Keratinocyte (primary cell): ENCODE results near the gene TTC3. TPM values are rescaled to one million over a fixed set of nuclear protein-coding genes. Genes with fewer than 3 reads are reported as not detected.
"Not testable (repeated sequence)": the region's sequence is repeated elsewhere in the genome, so short reads cannot be mapped to it uniquely, and the experiment has no call there.

Source experiments
- DNase-seq: peaks from one replicate; pipeline ENCODE4 v3.0.0-alpha.2; 2011; ENCODE audit warnings: low read depth, missing footprints, low spot score
- FAIRE-seq: peaks from 2 replicates; lab custom pipeline; 2011; peaks lifted over from hg19 to GRCh38; lab: Jason Lieb, UNC
- H2AFZ ChIP-seq: 2 replicates; pipeline ENCODE4 v1.6.0; 2012; ENCODE audit warnings: low read length, control low read depth, inconsistent platforms; ENCODE audit not compliant: control insufficient read depth
- H3K27ac ChIP-seq: 2 replicates; pipeline ENCODE4 v1.5.1; 2011; ENCODE audit warnings: low read length; ENCODE audit not compliant: control insufficient read depth, insufficient read depth
- H3K27me3 ChIP-seq: 3 replicates; pipeline ENCODE4 v1.6.0; 2011; ENCODE audit warnings: low read length; ENCODE audit not compliant: control insufficient read depth, insufficient read depth; ENCODE audit errors: extremely low read depth
- H3K36me3 ChIP-seq, 2 experiments: 2 replicates in 1 of 2; 3 replicates in 1 of 2; pipeline ENCODE4 v1.5.1; 2011; ENCODE audit warnings: low read length in 2 of 2, mild to moderate bottlenecking in 1 of 2; ENCODE audit not compliant: control insufficient read depth in 2 of 2, insufficient read depth in 2 of 2; ENCODE audit errors: extremely low read depth in 1 of 2
- H3K4me1 ChIP-seq: 3 replicates; pipeline ENCODE4 v1.5.1; 2011; ENCODE audit warnings: low read length; ENCODE audit not compliant: control insufficient read depth, insufficient read depth; ENCODE audit errors: extremely low read depth
- H3K4me2 ChIP-seq: 3 replicates; pipeline ENCODE4 v1.6.0; 2011; ENCODE audit warnings: low read depth, low read length; ENCODE audit not compliant: control insufficient read depth, insufficient read depth; ENCODE audit errors: extremely low read depth
- H3K4me3 ChIP-seq, 3 experiments: fragments of 200-600 bp in 1 of 3; sonication (generic) in 1 of 3; 2 replicates in 2 of 3; 3 replicates in 1 of 3; pipeline ENCODE4 v1.5.1; 2011 to 2016; ENCODE audit warnings: low read length in 3 of 3, mild to moderate bottlenecking in 3 of 3, control low read depth in 2 of 3, inconsistent platforms in 1 of 3, low read depth in 1 of 3, mixed read lengths in 1 of 3, mixed run types in 1 of 3, moderate library complexity in 1 of 3; ENCODE audit not compliant: control insufficient read depth in 2 of 3, insufficient read depth in 2 of 3; ENCODE audit errors: extremely low read depth in 1 of 3
- H3K79me2 ChIP-seq: 2 replicates; pipeline ENCODE4 v1.6.0; 2012; ENCODE audit warnings: low read length; ENCODE audit not compliant: control insufficient read depth, insufficient read depth
- H3K9ac ChIP-seq: 3 replicates; pipeline ENCODE4 v1.6.0; 2011; ENCODE audit warnings: low read length; ENCODE audit not compliant: control insufficient read depth, insufficient read depth; ENCODE audit errors: extremely low read depth
- H3K9me1 ChIP-seq: 3 replicates; pipeline ENCODE4 v1.6.0; 2011; ENCODE audit warnings: low read length; ENCODE audit not compliant: control insufficient read depth, insufficient read depth; ENCODE audit errors: extremely low read depth
- H3K9me3 ChIP-seq: 2 replicates; pipeline ENCODE4 v1.5.1; 2012; ENCODE audit warnings: low read depth, low read length; ENCODE audit not compliant: control insufficient read depth
- H4K20me1 ChIP-seq: 3 replicates; pipeline ENCODE4 v1.6.0; 2011; ENCODE audit warnings: low read length; ENCODE audit not compliant: control insufficient read depth, insufficient read depth; ENCODE audit errors: extremely low read depth
- EZH2 ChIP-seq: IDR thresholded peaks from one replicate; pipeline ENCODE4 v1.6.1; 2012; ENCODE audit warnings: inconsistent platforms, mild to moderate bottlenecking, low read length, moderate library complexity
- dilution Hi-C: fragments of 300-500 bp; cut with MboI; formaldehyde crosslinking; loops from one replicate; pipeline ENCODE4 v1.7.0; 2020; ENCODE audit warnings: low sequenced_read_pairs; ENCODE audit not compliant: extremely low pct_ligation_motif_present
- polyA plus RNA-seq, 5 experiments: library from polyadenylated mRNA; depleted of rRNA in 3 of 5; stranded (reverse) in 3 of 5; stranded (forward) in 1 of 5; unstranded in 1 of 5; fragments of >200 nt; gene quantifications; 1 replicate in 1 of 5; 2 replicates in 3 of 5; 3 replicates in 1 of 5; pipeline versions ENCODE4 v1.2.1 to v1.2.3, GENCODE V29; 2011 to 2012; ENCODE audit warnings: missing spikeins in 2 of 5, low read depth in 1 of 5, low replicate concordance in 1 of 5
- TF ChIP-seq, protein P1 (sequence below), 3 experiments: IDR thresholded peaks in 1 of 3; conservative IDR thresholded peaks in 1 of 3; optimal IDR thresholded peaks in 1 of 3; 2 replicates in 2 of 3; 3 replicates in 1 of 3; pipeline versions ENCODE3 to v1.5.1; 2011; ENCODE audit warnings: low read length in 3 of 3, mild to moderate bottlenecking in 3 of 3, moderate library complexity in 2 of 3, control low read depth in 1 of 3, inconsistent platforms in 1 of 3; ENCODE audit not compliant: insufficient read depth in 2 of 3; ENCODE audit errors: extremely low read depth in 1 of 3

The TTC3 gene
- polyA plus RNA-seq, 1 donor (not counting 4 experiments of a cell fraction or from before 2014, with no cell fraction given): 38.5 TPM

DNA sequence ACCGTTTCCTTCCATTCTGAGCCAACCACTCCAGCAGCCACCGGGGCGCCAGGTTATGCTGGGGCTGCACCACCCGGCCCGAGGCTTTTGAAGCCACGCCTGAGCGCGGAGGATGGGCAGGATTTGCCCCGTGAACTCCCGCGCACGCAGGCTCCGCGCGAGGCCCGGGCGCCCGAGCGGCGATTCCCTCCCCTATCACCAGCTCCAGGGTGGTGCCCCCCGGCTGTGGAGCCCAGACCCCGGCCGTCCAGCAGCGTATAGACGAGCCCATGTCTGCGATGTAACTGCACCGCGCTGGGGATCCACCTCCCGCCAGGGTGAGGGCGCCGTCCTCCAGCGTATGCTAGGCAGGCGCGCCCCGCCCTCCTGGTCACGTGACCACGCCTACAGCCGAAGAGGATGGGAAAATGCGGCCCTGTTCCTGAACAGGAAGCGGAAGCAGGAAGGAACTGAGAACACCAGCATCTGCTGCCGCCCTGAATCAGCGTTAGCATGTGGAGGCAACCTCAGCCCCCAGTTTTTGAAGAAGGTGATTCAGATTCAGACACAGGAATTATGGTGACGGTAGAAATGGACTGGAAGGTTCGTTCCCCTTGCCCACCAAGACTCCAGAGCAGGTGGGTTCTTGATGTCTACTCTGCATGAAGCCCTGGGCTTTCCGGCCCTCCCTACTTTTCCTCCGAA, 148.1 kb downstream of the TTC3 start:
- H3K79me2 ChIP-seq: no peaks in the 10 kb centered on the region
- H3K27ac ChIP-seq: peak overlapping the region; percentile 56
- H3K4me1 ChIP-seq: peaks cover 14% of the 10 kb centered on the region
- H3K9me3 ChIP-seq: no peaks in the 10 kb centered on the region
- DNase-seq (peak; percentile 81), FAIRE-seq (no peak)
- H3K27me3 ChIP-seq: no peaks in the 10 kb centered on the region
- H3K36me3 ChIP-seq: peaks cover 12 to 15% of the 10 kb centered on the region in 2 experiments
- H3K4me3 ChIP-seq: peak overlapping the region; percentile 38 to 79 (median 63)
- H3K9me1 ChIP-seq: no peaks in the 10 kb centered on the region
- TF ChIP-seq, protein P1, sequence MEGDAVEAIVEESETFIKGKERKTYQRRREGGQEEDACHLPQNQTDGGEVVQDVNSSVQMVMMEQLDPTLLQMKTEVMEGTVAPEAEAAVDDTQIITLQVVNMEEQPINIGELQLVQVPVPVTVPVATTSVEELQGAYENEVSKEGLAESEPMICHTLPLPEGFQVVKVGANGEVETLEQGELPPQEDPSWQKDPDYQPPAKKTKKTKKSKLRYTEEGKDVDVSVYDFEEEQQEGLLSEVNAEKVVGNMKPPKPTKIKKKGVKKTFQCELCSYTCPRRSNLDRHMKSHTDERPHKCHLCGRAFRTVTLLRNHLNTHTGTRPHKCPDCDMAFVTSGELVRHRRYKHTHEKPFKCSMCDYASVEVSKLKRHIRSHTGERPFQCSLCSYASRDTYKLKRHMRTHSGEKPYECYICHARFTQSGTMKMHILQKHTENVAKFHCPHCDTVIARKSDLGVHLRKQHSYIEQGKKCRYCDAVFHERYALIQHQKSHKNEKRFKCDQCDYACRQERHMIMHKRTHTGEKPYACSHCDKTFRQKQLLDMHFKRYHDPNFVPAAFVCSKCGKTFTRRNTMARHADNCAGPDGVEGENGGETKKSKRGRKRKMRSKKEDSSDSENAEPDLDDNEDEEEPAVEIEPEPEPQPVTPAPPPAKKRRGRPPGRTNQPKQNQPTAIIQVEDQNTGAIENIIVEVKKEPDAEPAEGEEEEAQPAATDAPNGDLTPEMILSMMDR (optimal IDR thresholded peaks at IDR 0.05 in 1 of 3, IDR thresholded peaks at IDR 0.05 in 1 of 3, conservative IDR thresholded peaks at IDR 0.05 in 1 of 3; ENCODE audit: extremely low read depth in 1 of 3, insufficient read depth in 2 of 3, low read length in 3 of 3): peak; percentile 39 to 85 (median 43)
- TF ChIP-seq EZH2: no peak
- peak overlapping the region; percentile 90 for H2AFZ ChIP-seq
- dilution Hi-C loops: no loop called here
- peak overlapping the region; percentile 92 for H3K4me2 ChIP-seq
- H3K9ac ChIP-seq: peak overlapping the region; percentile 58
- H4K20me1 ChIP-seq: no peaks in the 10 kb centered on the region

- dilution Hi-C loops: not testable (repeated sequence)
Observed at GRCh38 chr21:37222248-37222647, 149.2 kb downstream of the TTC3 start.

More at GRCh38 chr21:37222248-37222647, 149.2 kb downstream of the TTC3 start:
- not testable (repeated sequence) for H3K9me3 ChIP-seq, FAIRE-seq, H3K27ac ChIP-seq, H3K4me2 ChIP-seq, H3K9ac ChIP-seq, H3K27me3 ChIP-seq, H3K79me2 ChIP-seq, H2AFZ ChIP-seq, H3K4me3 ChIP-seq, H3K9me1 ChIP-seq, DNase-seq, H4K20me1 ChIP-seq
- Histone ChIP-seq H3K36me3 (peaks cover 12 to 21% of the 10 kb centered on the region in 2 experiments), H3K4me1 (peaks cover 14% of the 10 kb centered on the region)
